HEK293T (cell line): ENCODE measurements around the gene IL17RE.
"Not testable (repeated sequence)": the region's sequence is repeated elsewhere in the genome, so short reads cannot be mapped to it uniquely, and the experiment has no call there.

Source experiments
- CTCF ChIA-PET: fragments of 350-600 bp; formaldehyde crosslinking; extraction: SDS; loops from one replicate; lab custom pipeline; 2021; ENCODE audit warnings: antibody characterized with exemption, inconsistent platforms; lab: Yijun Ruan, JAX
- POLR2A ChIA-PET: fragments of 350-600 bp; formaldehyde crosslinking; extraction: SDS; loops from one replicate; lab custom pipeline; 2020; ENCODE audit warnings: antibody characterized with exemption, inconsistent platforms; lab: Yijun Ruan, JAX
- DNase-seq: peaks from one replicate; pipeline ENCODE4 v3.0.0; 2012; ENCODE audit warnings: mixed read lengths; ENCODE audit errors: extremely low spot score
- ARNT ChIP-seq: fragments of 450-650 bp; IDR thresholded peaks from 2 replicates; pipeline ENCODE4 v1.6.1; 2017; ENCODE audit warnings: mild to moderate bottlenecking
- BHLHE40 ChIP-seq: fragments of 450-650 bp; IDR thresholded peaks from 2 replicates; pipeline ENCODE4 v1.6.1; 2016; ENCODE audit warnings: mild to moderate bottlenecking, moderate library complexity, borderline replicate concordance
- CTBP1 ChIP-seq: fragments of 450-650 bp; IDR thresholded peaks from 2 replicates; pipeline ENCODE4 v1.6.1; 2016; ENCODE audit warnings: borderline replicate concordance
- ELF4 ChIP-seq: fragments of 450-650 bp; IDR thresholded peaks from 2 replicates; pipeline ENCODE4 v1.6.1; 2017; ENCODE audit warnings: antibody characterized with exemption
- FOXA1 ChIP-seq: fragments of 450-650 bp; IDR thresholded peaks from 2 replicates; pipeline ENCODE4 v1.6.1; 2016; ENCODE audit warnings: mild to moderate bottlenecking
- FOXK2 ChIP-seq: fragments of 450-650 bp; IDR thresholded peaks from 2 replicates; pipeline ENCODE4 v1.6.1; 2016; ENCODE audit warnings: mild to moderate bottlenecking
- FOXM1 ChIP-seq: fragments of 450-650 bp; IDR thresholded peaks from 2 replicates; pipeline ENCODE4 v1.6.1; 2017; ENCODE audit warnings: mild to moderate bottlenecking, borderline replicate concordance
- HDGF ChIP-seq: fragments of 450-650 bp; IDR thresholded peaks from 2 replicates; pipeline ENCODE4 v1.6.1; 2017; ENCODE audit warnings: antibody characterized with exemption, borderline replicate concordance
- L3MBTL2 ChIP-seq: fragments of 450-650 bp; conservative IDR thresholded peaks from 2 replicates; pipeline ENCODE4 v1.6.1; 2016; ENCODE audit warnings: mild to moderate bottlenecking
- LEF1 ChIP-seq: fragments of 450-650 bp; IDR thresholded peaks from 2 replicates; pipeline ENCODE4 v1.6.1; 2017; ENCODE audit warnings: mild to moderate bottlenecking, borderline replicate concordance
- NFRKB ChIP-seq: fragments of 450-650 bp; IDR thresholded peaks from 2 replicates; pipeline ENCODE4 v1.6.1; 2016; ENCODE audit warnings: mild to moderate bottlenecking, moderate library complexity
- SP1 ChIP-seq: fragments of 450-650 bp; IDR thresholded peaks from 2 replicates; pipeline ENCODE4 v1.6.1; 2017
- SUZ12 ChIP-seq: fragments of 450-650 bp; IDR thresholded peaks from 2 replicates; pipeline ENCODE4 v1.6.1; 2016; ENCODE audit warnings: mild to moderate bottlenecking
- TARDBP ChIP-seq: fragments of 450-650 bp; IDR thresholded peaks from 2 replicates; pipeline ENCODE4 v1.6.1; 2016
- ZNF384 ChIP-seq: fragments of 450-650 bp; IDR thresholded peaks from 2 replicates; pipeline ENCODE4 v1.6.1; 2016
- TF ChIP-seq, protein P1 (sequence below): fragments of 450-650 bp; IDR thresholded peaks from 2 replicates; pipeline ENCODE4 v1.6.1; 2016

Gene IL17RE

GRCh38 chr3:9934993-9935392, 32.3 kb downstream of the IL17RE start:
- POLR2A ChIA-PET = interaction anchor here (0.8 to 4.3 kb wide), 4 partner anchors 12 to 91 kb away, joined by 3 to 52 read pairs (median 6); partner anchors contain the start of genes JAGN1 and RPUSD3
- DNase-seq = no peak
- no peak for TF ChIP-seq ARNT
- TF ChIP-seq FOXA1 = no peak
- no peak for TF ChIP-seq SP1
- TF ChIP-seq NFRKB = no peak
- no peak for TF ChIP-seq ELF4
- CTCF ChIA-PET = interaction anchor here (3.5 kb wide), 1 partner anchor 12 kb away, joined by 26 read pairs; no protein-coding TSS in a partner anchor

DNA sequence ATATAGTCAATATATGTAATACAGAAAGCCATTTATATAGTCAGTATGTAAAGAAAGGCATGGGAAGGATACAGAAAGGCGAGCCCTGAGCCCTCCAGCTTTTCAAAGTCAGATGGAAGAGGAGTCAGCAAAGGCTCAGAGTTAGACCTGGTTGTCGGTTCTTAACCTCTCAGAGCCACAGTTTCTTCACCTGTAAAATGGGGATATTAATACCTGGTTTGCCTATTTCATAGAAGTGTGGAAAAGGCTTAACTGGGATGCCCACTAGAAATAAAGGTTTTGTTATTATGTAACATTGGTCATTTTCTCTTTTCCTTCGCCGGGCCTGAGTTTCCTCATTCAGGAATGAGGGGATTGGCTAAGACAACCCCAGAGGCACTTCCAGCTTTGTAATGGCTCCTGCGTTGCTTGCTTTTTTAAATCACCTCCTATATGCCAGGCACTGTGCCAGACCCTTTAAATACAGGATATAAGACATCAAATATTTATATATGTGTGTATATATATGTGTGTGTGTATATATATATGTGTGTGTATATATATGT, 33.4 kb downstream of the IL17RE start:
- ChIA-PET POLR2A (interaction anchor here (1.0 kb wide), 1 partner anchor 92 kb away, joined by 4 read pairs; the partner anchor contains the start of gene RPUSD3), CTCF (no interaction called here)

DNA sequence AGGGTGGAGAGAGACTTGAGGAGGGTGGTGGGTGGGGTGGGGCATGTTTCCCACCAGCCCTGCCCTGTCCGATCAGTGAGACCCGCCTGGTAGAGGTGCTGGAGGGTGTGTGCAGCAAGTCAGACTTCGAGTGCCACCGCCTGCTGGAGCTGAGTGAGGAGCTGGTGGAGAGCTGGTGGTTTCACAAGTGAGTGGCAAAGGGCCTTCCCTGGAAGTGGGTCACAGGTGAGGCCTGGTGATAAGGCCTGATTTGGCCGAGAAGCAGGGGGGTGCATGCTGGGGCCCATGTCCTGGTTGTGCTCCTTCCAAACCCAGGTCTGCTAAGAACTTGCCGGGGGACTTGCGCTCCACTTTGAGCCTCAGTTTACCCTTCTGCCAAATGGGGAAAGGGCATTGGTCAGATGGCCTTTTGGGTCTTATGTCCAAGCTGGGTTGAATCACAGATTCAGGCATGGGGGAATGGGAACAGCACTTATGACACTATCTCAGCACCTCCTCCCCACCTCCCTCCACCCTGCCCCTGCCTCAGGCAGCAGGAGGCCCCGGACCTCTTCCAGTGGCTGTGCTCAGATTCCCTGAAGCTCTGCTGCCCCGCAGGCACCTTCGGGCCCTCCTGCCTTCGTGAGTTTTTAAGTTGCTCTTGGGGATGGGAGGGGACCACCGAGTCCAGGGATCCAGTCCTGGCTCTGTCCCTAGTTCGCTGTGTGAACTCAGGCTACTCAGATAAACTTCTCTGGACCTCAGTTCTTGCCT, 35.0 kb downstream of the IL17RE start:
- CTCF ChIA-PET = interaction anchor here (0.8 kb wide), 1 partner anchor 9 kb away, joined by 3 read pairs; no protein-coding TSS in a partner anchor
- TF ChIP-seq CTBP1 (no peak), LEF1 (no peak), SP1 (no peak), TARDBP (no peak), NFRKB (no peak), ELF4 (no peak), L3MBTL2 (no peak), FOXA1 (no peak)
- TF ChIP-seq, protein P1, sequence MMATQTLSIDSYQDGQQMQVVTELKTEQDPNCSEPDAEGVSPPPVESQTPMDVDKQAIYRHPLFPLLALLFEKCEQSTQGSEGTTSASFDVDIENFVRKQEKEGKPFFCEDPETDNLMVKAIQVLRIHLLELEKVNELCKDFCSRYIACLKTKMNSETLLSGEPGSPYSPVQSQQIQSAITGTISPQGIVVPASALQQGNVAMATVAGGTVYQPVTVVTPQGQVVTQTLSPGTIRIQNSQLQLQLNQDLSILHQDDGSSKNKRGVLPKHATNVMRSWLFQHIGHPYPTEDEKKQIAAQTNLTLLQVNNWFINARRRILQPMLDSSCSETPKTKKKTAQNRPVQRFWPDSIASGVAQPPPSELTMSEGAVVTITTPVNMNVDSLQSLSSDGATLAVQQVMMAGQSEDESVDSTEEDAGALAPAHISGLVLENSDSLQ = no peak
- no peak for DNase-seq
- POLR2A ChIA-PET = interaction anchor here (1.3 kb wide), 1 partner anchor 9 kb away, joined by 4 read pairs; no protein-coding TSS in a partner anchor

More for the DNA sequence above, 33.4 kb downstream of the IL17RE start:
- no peak for DNase-seq
- TF ChIP-seq TARDBP (no peak), HDGF (no peak), ZNF384 (no peak), BHLHE40 (no peak), FOXM1 (no peak), CTBP1 (no peak), FOXA1 (no peak), NFRKB (no peak), ELF4 (no peak), ARNT (no peak), SUZ12 (no peak), LEF1 (no peak), FOXK2 (no peak), L3MBTL2 (no peak), SP1 (no peak)
- TF ChIP-seq, protein P1 = no peak

- DNase-seq = no peak
- ChIA-PET CTCF (no interaction called here), POLR2A (no interaction called here)
- TF ChIP-seq TARDBP (no peak), HDGF (no peak), SP1 (no peak)
Observed at GRCh38 chr3:9938966-9939365, 36.3 kb downstream of the IL17RE start.

- CTCF ChIA-PET = not testable (repeated sequence)
Observed at GRCh38 chr3:9939906-9940305, 37.3 kb downstream of the IL17RE start.

GRCh38 chr3:9940746-9941145, 38.1 kb downstream of the IL17RE start:
- POLR2A ChIA-PET = no interaction called here
- no peak for DNase-seq
- TF ChIP-seq CTBP1 = no peak
- no peak for TF ChIP-seq HDGF
- TF ChIP-seq ELF4 = no peak
- no peak for TF ChIP-seq NFRKB
- TF ChIP-seq FOXK2 = no peak
- TF ChIP-seq ARNT = no peak
- no peak for TF ChIP-seq TARDBP
- no peak for TF ChIP-seq BHLHE40
- CTCF ChIA-PET = interaction anchor here (1.9 kb wide), 1 partner anchor 9 kb away, joined by 7 read pairs; no protein-coding TSS in a partner anchor

More at GRCh38 chr3:9939906-9940305, 37.3 kb downstream of the IL17RE start:
- POLR2A ChIA-PET, DNase-seq: not testable (repeated sequence)

GRCh38 chr3:9942164-9942563, 39.5 kb downstream of the IL17RE start:
- TF ChIP-seq ZNF384 = no peak
- TF ChIP-seq CTBP1 = no peak
- no peak for TF ChIP-seq NFRKB
- TF ChIP-seq FOXK2 = no peak
- TF ChIP-seq FOXM1 = no peak
- TF ChIP-seq L3MBTL2 = no peak
- TF ChIP-seq, protein P1 = no peak
- no peak for TF ChIP-seq SUZ12
- ChIA-PET CTCF (interaction anchor here (0.6 to 1.9 kb wide), 3 partner anchors 10 to 1230 kb away, joined by 3 to 7 read pairs (median 3); no protein-coding TSS in a partner anchor), POLR2A (interaction anchor here (0.8 to 3.9 kb wide), 3 partner anchors 9 to 99 kb away, joined by 3 to 36 read pairs (median 6); partner anchors contain the start of genes CRELD1 and RPUSD3)
- no peak for DNase-seq
